ENCODE measurements around the gene C1orf116. TPM values are rescaled to one million over a fixed set of nuclear protein-coding genes. Genes with fewer than 3 reads are reported as not detected.

Gene C1orf116
- total and polyA plus RNA-seq, 7 experiments from 2014 or later: 0.11 to 0.15 TPM; not detected in 5

Other genes with a start within 250 kb of the C1orf116 start
- not detected for gene IL20, start 167.1 kb downstream of the C1orf116 start, total RNA-seq
- not detected for gene IL20, start 167.1 kb downstream of the C1orf116 start, polyA plus RNA-seq
- gene IL24, start 135.3 kb downstream of the C1orf116 start, total RNA-seq: under 1 TPM in 1 of 5 experiments, not detected in 4; 0.51 TPM
- gene IL24, start 135.3 kb downstream of the C1orf116 start, polyA plus RNA-seq: 10 to 100 TPM; 27.9 to 28.4 TPM
- 100 to 1,000 TPM; 103 to 943 (median 312) TPM for gene FCMR, start 110.8 kb downstream of the C1orf116 start, total RNA-seq
- gene FCMR, start 110.8 kb downstream of the C1orf116 start, polyA plus RNA-seq: 100 to 1,000 TPM; 803 to 998 TPM
- not detected for gene PIGR, start 86.3 kb downstream of the C1orf116 start, total RNA-seq
- not detected for gene PIGR, start 86.3 kb downstream of the C1orf116 start, polyA plus RNA-seq
- gene FCAMR, start 62.3 kb downstream of the C1orf116 start, total RNA-seq: not detected
- gene FCAMR, start 62.3 kb downstream of the C1orf116 start, polyA plus RNA-seq: not detected
- gene YOD1, start 18.5 kb upstream of the C1orf116 start, total RNA-seq: 10 to 100 TPM in 1 of 5 experiments, 1 to 10 TPM in 4; 7.4 to 12.8 (median 9.9) TPM
- gene YOD1, start 18.5 kb upstream of the C1orf116 start, polyA plus RNA-seq: under 1 TPM; 0.81 to 0.99 TPM
- 1 to 10 TPM; 2.3 to 4.6 (median 3.8) TPM for gene PFKFB2, start 20.5 kb upstream of the C1orf116 start, total RNA-seq
- 1 to 10 TPM in 1 of 2 donors, under 1 TPM in 1; 0.64 to 2.2 TPM for gene PFKFB2, start 20.5 kb upstream of the C1orf116 start, polyA plus RNA-seq
- 1 to 10 TPM; 1.2 to 4.9 (median 3.1) TPM for gene C4BPB, start 56.1 kb upstream of the C1orf116 start, total RNA-seq
- under 1 TPM; 0.45 to 0.60 TPM for gene C4BPB, start 56.1 kb upstream of the C1orf116 start, polyA plus RNA-seq
- gene C4BPA, start 71.5 kb upstream of the C1orf116 start, total RNA-seq: not detected
- gene C4BPA, start 71.5 kb upstream of the C1orf116 start, polyA plus RNA-seq: not detected

Measured in naive thymus-derived CD4-positive, alpha-beta T cell (primary cell).